Stomach (tissue), 9 donors: ENCODE data around the gene PRORP. TPM values are rescaled to one million over a fixed set of nuclear protein-coding genes. Genes with fewer than 3 reads are reported as not detected.

Experiments
- DNase-seq, 2 donors: peaks; one replicate each; pipeline versions ENCODE4 v3.0.0 to v3.0.0-alpha.2; 2013 to 2019
- H3K27ac ChIP-seq, 5 donors: fragments of 200-600 bp in 4 of 5; sonication (generic) in 4 of 5; one replicate each; pipeline ENCODE4 v1.5.1; 2013 to 2019; ENCODE audit warnings: mild to moderate bottlenecking in 1 of 5, moderate library complexity in 1 of 5
- H3K27me3 ChIP-seq, 3 donors: fragments of 200-600 bp; sonication (generic); one replicate each; pipeline ENCODE4 v1.5.1; 2017 to 2019; ENCODE audit warnings: mixed run types in 1 of 3
- H3K36me3 ChIP-seq, 4 donors: fragments of 200-600 bp; sonication (generic); 1 replicate in 3 of 4; 2 replicates in 1 of 4; pipeline ENCODE4 v1.5.1; 2016 to 2019
- H3K4me1 ChIP-seq, 4 donors: fragments of 200-600 bp; sonication (generic); one replicate each; pipeline ENCODE4 v1.5.1; 2016 to 2019
- H3K4me3 ChIP-seq, 4 donors: fragments of 200-600 bp; sonication (generic) in 3 of 4; one replicate each; pipeline ENCODE4 v1.5.1; 2016 to 2019; ENCODE audit warnings: mild to moderate bottlenecking in 1 of 4
- H3K9me3 ChIP-seq, 4 donors: fragments of 200-600 bp; sonication (generic); one replicate each; pipeline ENCODE4 v1.5.1; 2016 to 2019
- EP300 ChIP-seq: sonication (generic); formaldehyde crosslinking; IDR thresholded peaks from one replicate; pipeline ENCODE4 v1.6.1; 2017; ENCODE audit warnings: antibody characterized with exemption
- POLR2A ChIP-seq, 4 donors: fragments of 450-650 bp; IDR thresholded peaks; one replicate each; pipeline ENCODE4 v1.6.1; 2016; ENCODE audit warnings: antibody characterized with exemption in 4 of 4, control low read depth in 2 of 4, mild to moderate bottlenecking in 1 of 4, moderate library complexity in 1 of 4
- POLR2AphosphoS5 ChIP-seq, 3 donors: sonication (generic); formaldehyde crosslinking; IDR thresholded peaks; one replicate each; pipeline ENCODE4 v1.6.1; 2016; ENCODE audit warnings: antibody characterized with exemption in 3 of 3
- WGBS, 5 donors: extraction: QIAGEN DNeasy Blood & Tissue Kit in 3 of 5; methylation state at CpG; one replicate each; pipeline versions ENCODE4 v1.1.5 to v1.1.7; 2013 to 2018; 5-methylcytosine and 5-hydroxymethylcytosine counted together
- intact Hi-C: fragments of 100-400 bp; cut with DNase I; formaldehyde crosslinking; loops from one replicate; pipeline ENCODE4 v1.15.1; 2023; ENCODE audit warnings: low total_unique reads
- polyA plus RNA-seq, 3 donors: library from polyadenylated mRNA; stranded (reverse); fragments of 200-250 nt; gene quantifications; one replicate each; pipeline ENCODE4 v1.2.3, GENCODE V29; 2013
- total RNA-seq, 5 donors: library from RNA; depleted of rRNA; stranded (reverse); fragments of >200 nt; gene quantifications; one replicate each; pipeline versions ENCODE4 v1.1.0 to v1.2.3, GENCODE V29; 2014 to 2016
- TF ChIP-seq, protein P1 (sequence below), 7 experiments: fragments of 450-650 bp in 4 of 7; fragments of 200-600 bp in 3 of 7; sonication (generic) in 3 of 7; IDR thresholded peaks; one replicate each; pipeline ENCODE4 v1.5.1; 2016 to 2019; ENCODE audit warnings: antibody characterized with exemption in 7 of 7, control low read depth in 2 of 7, mild to moderate bottlenecking in 1 of 7
- donor health status: healthy with polysubstance abuse.
- donor health status: Bipolar disorder and iron deficiency.
- donor health status: healthy.

PRORP gene
- total and polyA plus RNA-seq, 8 donors = 6.6 to 79.0 (median 39.4) TPM

DNA sequence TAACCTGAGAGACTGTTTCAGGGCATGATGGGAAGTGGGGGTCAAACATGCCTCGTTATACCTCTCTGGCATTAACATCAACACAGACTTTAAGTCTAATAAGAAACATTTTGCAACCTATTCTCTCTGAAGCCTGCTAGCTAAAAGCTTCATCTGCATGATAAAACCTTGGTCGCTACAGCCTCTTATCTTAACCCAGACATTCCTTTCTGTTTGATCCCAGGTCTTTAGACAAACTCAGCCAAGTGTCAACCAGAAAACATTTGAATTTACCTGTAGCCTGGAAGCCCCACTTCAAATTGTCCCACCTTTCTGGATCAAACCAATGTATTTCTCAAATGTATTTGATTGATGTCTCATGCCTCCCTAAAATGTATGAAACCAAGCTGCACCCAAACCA lies 9.7 kb upstream of the PRORP start:
- 72 to 86% (median 75%) methylated on average over 2 of the region's 2 CpGs for WGBS, 5 donors
- no peak for DNase-seq
- Histone ChIP-seq H3K4me3 (no peak overlapping the region), H3K27me3 (no peaks in the 10 kb centered on the region), H3K9me3 (peaks cover 0 to 7% (median 0%) of the 10 kb centered on the region in 4 donors), H3K4me1 (peaks cover 0 to 7% (median 1%) of the 10 kb centered on the region in 4 donors), H3K27ac (no peak overlapping the region), H3K36me3 (peaks cover 32 to 88% (median 84%) of the 10 kb centered on the region in 4 donors)
- TF ChIP-seq POLR2AphosphoS5 (IDR thresholded peaks at IDR 0.05) (no peak), EP300 (no peak), POLR2A (IDR thresholded peaks at IDR 0.05) (no peak)
- TF ChIP-seq, protein P1, sequence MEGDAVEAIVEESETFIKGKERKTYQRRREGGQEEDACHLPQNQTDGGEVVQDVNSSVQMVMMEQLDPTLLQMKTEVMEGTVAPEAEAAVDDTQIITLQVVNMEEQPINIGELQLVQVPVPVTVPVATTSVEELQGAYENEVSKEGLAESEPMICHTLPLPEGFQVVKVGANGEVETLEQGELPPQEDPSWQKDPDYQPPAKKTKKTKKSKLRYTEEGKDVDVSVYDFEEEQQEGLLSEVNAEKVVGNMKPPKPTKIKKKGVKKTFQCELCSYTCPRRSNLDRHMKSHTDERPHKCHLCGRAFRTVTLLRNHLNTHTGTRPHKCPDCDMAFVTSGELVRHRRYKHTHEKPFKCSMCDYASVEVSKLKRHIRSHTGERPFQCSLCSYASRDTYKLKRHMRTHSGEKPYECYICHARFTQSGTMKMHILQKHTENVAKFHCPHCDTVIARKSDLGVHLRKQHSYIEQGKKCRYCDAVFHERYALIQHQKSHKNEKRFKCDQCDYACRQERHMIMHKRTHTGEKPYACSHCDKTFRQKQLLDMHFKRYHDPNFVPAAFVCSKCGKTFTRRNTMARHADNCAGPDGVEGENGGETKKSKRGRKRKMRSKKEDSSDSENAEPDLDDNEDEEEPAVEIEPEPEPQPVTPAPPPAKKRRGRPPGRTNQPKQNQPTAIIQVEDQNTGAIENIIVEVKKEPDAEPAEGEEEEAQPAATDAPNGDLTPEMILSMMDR (IDR thresholded peaks at IDR 0.05) = no peak
- intact Hi-C loops = no loop called here

DNA sequence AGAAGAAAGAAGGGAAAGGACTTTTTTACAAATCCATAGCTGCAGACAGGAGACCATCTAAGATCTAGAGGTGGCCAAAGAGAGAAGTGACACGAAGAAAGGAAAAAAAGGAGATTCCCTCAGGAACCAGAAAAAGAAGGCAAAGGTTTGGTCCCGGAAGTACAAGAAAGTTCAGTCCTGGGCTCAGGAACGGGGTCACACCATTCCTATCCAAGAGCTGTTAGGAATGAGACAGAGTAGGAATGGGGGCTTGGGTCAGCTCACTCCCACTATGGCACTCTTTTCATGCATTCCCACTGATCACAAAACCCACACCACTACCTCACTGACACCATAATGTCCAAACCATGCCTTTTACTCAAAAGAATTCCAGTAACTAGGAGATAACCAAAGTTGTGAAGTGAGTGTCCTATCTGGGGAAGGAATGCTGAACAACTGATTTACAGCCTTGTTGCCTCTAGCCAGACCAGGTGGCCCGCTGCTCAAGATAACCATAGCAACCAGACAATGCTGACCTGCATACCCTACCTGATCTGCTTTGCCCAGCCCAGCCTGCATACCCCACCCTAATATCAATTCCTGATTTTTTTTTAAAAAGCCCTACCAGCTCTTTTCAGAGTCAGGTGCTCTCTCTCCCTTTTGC lies 8.9 kb upstream of the PRORP start:
- TF ChIP-seq EP300 (no peak), POLR2AphosphoS5 (IDR thresholded peaks at IDR 0.05) (no peak), POLR2A (IDR thresholded peaks at IDR 0.05) (no peak)
- TF ChIP-seq, protein P1 (IDR thresholded peaks at IDR 0.05) = no peak
- Histone ChIP-seq H3K27me3 (no peaks in the 10 kb centered on the region), H3K9me3 (peaks cover 0 to 7% (median 0%) of the 10 kb centered on the region in 4 donors), H3K4me1 (peaks cover 0 to 15% (median 2%) of the 10 kb centered on the region in 4 donors), H3K36me3 (peaks cover 32 to 80% (median 77%) of the 10 kb centered on the region in 4 donors), H3K4me3 (no peak overlapping the region), H3K27ac (no peak overlapping the region)
- intact Hi-C loops = no loop called here
- 91 to 98% (median 95%) methylated on average over 4 of the region's 4 CpGs for WGBS, 5 donors
- no peak for DNase-seq

DNA sequence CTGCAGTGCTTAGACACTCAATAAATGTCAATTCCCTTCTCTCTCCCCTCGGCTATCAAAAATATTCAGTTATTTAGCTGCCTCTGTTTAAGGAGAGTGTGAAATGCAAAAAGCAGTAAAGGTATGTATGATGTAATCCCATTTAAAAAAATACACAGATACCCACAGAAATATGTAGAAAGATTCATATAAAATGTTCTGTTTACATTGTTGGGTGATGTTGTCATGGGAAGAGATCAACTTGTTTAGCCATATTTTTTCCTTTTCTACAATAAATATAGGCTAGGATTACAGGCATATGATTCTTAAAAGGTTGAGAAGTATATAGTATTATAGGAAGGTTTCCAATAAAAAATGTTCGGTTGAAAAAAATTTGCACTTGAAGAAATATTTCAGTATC lies 8.3 kb upstream of the PRORP start:
- peaks cover 32 to 74% (median 71%) of the 10 kb centered on the region in 4 donors for H3K36me3 ChIP-seq

DNA sequence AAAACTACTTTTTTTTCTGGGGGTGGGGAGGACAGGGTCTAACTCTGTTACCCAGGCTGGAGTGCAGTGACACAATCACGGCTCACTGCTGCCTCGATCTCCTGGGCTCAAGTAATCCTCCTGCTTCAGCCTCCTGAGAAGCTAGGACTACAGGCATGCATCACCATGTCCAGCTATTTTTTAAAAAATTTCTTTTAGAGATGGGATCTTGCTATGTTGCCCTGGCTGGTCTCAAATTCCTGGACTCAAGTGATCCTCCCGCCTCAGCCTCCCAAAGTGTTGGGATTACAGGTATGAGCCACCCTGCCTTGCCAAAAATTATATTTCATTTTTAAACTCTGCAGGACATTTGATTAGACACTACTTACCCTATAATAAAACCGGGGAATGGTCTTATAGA lies 6.1 kb upstream of the PRORP start:
- H3K27ac ChIP-seq = no peak overlapping the region
- peaks cover 15 to 58% (median 54%) of the 10 kb centered on the region in 4 donors for H3K36me3 ChIP-seq
- TF ChIP-seq EP300 (no peak), POLR2A (IDR thresholded peaks at IDR 0.05) (no peak), POLR2AphosphoS5 (IDR thresholded peaks at IDR 0.05) (no peak)
- TF ChIP-seq, protein P1 (IDR thresholded peaks at IDR 0.05) = no peak
- peaks cover 0 to 7% (median 0%) of the 10 kb centered on the region in 4 donors for H3K9me3 ChIP-seq
- H3K4me3 ChIP-seq = no peak overlapping the region
- H3K4me1 ChIP-seq = peaks cover 5 to 41% (median 16%) of the 10 kb centered on the region in 4 donors
- WGBS, 5 donors = 94 to 99% (median 97%) methylated on average over 4 of the region's 4 CpGs
- DNase-seq = no peak
- intact Hi-C loops = no loop called here
- no peaks in the 10 kb centered on the region for H3K27me3 ChIP-seq

More for the DNA sequence above, 8.3 kb upstream of the PRORP start:
- intact Hi-C loops = no loop called here
- TF ChIP-seq POLR2A (IDR thresholded peaks at IDR 0.05) (no peak), EP300 (no peak), POLR2AphosphoS5 (IDR thresholded peaks at IDR 0.05) (no peak)
- TF ChIP-seq, protein P1 (IDR thresholded peaks at IDR 0.05) = no peak
- WGBS, 5 donors = 66 to 88% (median 74%) methylated on average over 2 of the region's 2 CpGs
- Histone ChIP-seq H3K4me1 (peaks cover 0 to 21% (median 4%) of the 10 kb centered on the region in 4 donors), H3K9me3 (peaks cover 0 to 7% (median 0%) of the 10 kb centered on the region in 4 donors), H3K27ac (no peak overlapping the region), H3K27me3 (no peaks in the 10 kb centered on the region), H3K4me3 (no peak overlapping the region)
- no peak for DNase-seq
